GM19025 (cell line): ENCODE measurements around the gene C4B.

Experiments
- ATAC-seq: cut with Tn5 transposase; IDR thresholded peaks from one replicate; pipeline ENCODE4 v1.9.1; 2021; ENCODE audit warnings: mild to moderate bottlenecking, low read depth, moderate library complexity; ENCODE audit not compliant: unreplicated experiment

Gene C4B

DNA sequence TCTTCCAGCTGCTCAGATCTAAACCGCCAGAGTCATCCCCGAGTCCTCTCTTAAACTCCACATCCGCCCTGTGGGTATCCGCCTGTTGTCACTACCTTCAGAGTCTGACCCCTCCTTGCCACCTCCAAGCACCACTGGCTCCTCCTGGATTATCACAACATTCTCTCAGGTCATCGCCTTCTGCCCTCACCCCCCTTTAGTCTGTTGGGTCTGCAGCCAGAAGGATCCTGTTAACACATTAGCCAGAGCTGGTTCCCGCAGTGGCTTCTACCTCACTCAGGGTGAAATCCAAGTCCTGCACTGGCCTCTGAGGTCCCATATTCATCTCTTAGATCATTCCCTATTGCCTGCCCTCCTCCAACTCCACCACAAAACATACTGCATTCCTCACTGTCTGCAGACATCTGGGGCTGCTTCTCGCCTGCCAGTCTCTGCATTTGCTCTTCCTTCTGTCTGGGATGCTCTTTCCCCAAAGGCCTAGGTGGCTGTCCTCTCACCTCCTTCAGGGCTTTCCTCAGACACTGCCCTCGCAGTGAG is 60.5 kb downstream of the C4B start:
- no peak for ATAC-seq

DNA sequence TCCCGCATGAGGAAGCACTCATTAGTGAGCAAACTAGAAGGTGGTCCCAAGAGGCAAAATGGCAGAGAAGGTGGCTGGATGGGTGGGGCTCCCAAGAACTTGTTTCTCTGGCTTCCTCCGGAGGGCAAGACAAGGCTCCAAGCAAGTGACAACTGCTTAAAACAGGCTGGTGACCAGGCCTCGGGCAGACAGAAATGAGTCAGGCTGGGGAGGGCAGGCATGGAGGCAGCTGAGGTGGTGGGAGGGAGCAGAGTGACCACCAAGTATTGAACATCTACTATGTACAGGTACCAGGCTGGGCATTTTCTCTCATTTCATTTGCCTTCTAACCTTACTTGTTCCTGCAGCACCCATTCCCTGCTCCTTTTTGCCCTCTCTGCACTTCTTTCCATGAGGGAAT is 61.2 kb downstream of the C4B start:
- no peak for ATAC-seq

DNA sequence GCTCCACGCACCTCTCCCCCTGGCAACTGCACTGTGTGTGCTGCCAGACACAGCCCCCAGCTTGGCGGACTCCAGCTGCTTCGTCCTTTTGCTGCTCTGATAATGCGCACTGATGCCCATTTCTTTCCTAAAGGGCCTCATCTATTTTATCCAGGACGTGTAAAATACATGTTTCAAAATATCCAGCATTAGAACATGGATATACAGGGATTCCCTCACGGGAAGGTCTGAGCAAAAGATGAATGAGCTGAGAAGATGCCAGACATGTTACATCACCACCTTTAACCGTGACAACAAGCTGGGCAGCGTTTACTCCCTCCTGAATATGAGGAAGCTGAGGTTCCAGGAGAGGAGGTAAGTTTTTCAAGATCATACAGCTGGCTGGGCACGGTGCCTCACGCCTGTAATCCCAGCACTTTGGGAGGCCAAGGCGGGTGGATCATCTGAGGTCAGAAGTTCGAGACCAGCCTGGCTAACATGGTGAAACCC is 61.8 kb downstream of the C4B start:
- no peak for ATAC-seq

DNA sequence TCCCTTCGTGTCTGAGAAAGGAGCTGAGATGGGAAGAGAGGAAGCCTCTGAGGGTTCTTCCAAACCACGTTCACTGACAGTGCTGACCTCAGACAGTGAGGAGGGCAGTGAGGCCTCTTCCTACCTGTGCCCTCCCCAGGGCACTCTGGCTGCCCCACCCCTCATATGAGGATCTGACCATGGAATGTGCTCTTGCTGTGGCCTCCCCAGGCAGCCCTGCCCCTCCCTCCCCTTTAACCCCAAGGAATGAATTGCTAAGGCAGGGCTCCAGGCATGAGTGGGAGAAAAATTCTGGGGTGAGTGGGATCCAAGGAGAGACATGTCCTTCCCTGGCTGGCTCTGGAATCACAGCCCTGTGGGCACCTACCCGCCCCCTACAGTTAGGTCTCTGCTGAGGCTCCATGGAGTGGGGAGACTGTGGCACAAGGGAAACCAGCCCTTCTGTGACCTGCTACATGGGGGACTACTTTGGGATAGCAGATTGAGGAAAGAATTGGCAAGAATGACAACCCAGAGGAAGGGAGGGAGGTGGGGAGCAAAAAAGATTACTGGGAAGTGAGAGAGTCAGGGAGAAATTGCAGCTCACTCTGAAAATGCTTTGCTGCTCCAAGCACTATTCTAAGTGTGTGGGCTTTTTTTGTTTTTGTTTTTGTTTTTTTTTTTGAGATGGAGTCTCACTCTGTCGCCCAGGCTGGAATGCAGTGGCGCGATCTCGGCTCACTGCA is 65.1 kb downstream of the C4B start:
- ATAC-seq = no peak

DNA sequence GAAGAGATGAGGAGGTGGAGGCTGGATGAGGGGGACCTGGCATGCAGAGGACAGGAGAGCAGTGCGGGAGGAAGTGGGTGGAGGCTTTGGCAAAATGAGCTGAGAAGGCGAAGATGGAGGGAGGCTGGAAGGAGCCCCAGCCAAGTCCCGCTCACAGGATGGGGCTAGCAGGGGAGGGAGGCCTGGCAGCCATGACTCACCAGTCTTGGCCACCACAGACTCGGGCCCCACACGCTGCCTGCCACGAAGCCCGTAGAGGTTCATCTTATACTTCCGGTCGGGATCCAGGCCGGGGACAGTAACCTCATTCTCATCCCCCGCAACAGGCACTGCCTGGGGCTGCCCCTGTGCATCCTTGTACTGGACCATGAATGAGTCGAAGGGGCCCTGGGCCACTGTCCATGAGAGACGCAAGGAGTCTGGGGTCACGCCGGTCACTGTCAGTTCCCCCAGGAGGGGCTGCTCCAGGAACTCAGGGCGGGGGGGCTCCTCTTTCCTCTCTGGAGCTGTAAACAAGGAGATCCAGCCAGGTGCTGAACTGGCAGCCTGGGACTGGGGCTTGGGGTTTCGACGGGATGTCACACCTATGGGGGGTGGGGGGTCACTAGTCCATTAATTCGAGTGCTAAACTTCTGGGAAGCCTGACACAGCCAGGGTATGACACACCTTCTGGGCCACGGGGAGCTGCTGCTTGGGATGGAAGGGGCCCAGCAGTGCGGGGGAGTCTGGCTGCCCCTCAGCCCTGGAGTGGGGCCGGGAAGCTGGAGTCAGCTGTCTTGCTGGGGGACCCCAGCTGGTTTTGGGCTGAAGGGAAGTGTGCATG is 66.8 kb downstream of the C4B start:
- no peak for ATAC-seq

DNA sequence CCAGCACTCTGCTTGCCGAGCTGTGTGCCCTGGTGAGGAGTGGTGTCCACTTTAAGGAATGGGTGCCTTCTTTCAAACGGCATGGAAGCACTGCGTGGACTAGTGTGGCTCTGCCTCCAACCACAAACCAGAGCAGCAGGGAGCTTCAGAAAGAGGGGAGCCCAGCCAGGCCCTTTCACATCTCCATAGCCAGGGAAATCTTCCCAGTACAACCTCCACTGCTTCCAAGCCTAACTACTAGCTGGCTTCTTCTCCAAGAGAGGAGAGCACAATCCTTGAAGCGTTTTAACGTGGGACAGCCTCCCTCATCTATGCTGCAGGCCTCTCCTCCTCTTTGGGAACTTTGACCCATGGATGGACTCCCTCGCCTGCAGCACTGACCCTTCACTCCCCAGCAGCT is 67.9 kb downstream of the C4B start:
- no peak for ATAC-seq

DNA sequence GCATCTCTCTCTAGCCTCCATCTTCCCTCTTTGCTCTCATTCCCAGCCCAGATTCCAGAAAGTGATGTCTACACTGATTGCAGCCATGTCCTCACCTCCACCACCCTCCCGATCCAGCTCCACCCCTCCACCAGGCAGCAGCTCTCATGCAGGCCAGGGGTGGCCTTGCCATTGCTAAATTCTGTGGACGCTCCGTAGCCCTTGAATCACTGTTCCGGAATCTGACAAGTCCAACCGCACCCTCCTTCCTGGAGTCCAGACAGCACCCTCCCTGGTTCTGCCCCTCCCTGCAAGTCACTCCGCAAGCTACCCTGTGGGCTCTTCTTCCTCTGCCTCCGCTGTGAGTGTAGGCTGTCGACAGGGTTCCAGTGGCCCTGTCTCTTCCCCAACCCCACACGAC is 68.3 kb downstream of the C4B start:
- ATAC-seq = no peak

DNA sequence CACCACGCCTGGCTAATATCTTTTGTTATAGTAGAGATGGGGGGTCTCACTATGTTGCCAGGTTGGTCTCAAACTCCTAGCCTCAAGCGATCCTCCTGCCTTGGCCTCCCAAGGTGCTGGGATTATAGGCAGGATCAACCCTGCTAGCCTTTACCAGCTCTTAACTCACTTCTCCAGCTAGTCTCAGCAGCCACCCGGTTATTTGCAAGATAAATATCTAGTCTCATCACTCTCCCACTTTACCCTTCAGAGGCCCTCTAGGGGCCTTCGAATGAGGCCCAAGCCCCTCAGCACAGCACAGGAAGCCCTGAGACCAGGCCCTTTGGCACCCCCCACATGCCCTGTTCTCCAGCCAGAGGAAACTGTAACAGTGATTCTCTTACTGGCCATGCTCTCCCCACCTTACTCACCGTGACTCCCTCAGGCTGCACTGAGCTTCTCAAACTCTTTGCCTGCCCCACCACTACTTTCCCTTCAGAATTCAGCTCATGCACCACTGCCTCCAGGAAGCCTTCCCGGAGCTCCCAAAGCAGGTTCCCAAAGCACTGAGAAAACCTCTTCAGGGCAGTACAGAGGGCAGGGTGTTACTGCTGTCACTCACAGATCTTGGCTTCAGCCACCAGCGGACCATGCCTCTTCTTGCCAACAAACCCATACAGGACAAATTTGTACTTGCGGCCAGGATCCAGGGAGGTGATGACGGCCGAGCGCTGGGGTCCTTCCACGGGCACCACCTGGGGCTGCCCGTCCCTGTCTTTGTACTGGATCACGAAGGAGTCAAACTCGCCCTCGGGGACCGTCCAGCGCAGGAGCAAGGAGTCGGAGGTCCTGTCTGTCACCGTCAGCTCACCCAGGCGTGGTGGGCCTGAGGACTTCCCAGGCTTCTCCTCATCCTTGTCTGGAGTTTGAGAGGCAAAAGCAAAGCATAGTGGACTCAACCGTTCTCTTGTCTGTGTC is 69.5 kb downstream of the C4B start:
- no peak for ATAC-seq

DNA sequence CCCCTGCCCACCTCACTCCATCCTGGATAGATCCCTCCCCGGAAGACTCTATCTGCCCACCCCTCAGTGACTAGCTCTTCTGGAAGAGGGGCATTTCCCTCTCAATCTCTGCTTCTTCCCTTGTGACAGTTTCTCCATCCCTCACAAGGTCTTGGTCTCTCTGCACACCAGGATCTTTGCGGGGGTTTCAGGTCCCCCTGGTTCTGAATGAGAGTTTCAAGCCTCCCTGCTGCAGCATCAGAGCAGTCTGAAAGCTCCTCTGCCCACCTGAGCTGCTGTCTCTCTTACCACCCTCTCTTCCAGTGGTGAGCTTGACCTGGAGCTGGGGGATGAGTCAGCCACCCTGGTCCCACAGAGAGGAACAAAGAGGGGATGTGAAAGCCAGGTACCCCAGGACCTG is 70.2 kb downstream of the C4B start:
- no peak for ATAC-seq
